ENCODE measurements around the gene GRK3. TPM values are rescaled to one million over a fixed set of nuclear protein-coding genes. Genes with fewer than 3 reads are reported as not detected.

GRK3 gene
- total and polyA plus RNA-seq, 2 donors from 2014 or later, result 1.6 to 11.5 TPM

DNA sequence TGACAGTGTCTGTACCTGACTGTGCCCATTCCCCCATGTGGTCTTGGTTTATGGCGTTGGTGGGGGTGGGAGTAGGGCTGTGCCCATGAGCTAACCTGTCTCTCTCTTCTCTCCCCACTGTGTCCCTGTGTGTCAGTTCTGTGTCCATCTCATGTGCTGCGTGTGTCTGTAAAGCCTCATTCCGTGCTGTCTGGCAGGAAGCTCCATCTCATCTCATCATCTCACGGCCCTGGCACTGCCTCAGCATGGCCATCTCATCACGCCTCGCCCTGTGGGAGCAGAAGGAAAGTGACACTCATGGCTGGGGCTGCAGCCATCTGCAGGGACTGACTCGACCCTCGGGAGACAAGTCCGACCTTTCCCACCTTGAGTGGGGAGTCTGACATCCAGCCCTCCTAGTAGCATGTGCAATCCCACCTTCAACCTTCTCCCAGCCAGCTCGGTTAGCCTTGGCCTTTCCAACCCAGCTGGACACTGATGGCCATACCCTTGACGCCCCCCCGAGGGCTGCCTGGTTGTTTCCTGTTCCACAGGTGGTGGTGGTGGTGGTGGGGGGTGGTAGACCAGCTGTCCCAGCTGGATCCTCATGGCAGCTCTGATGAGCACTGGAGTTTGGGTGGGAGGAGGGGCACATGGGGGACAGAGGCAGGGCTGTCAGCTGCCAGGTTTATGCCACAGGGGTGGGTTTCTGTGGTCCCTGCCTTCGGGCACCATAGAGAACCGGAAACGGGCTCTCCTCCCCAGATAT is 196.5 kb downstream of the GRK3 start:
- H3K36me3 ChIP-seq (ENCODE audit: control insufficient read depth in 2 of 3, insufficient read depth in 3 of 3, low read length in 3 of 3), result no peaks in the 10 kb centered on the region
- no peaks in the 10 kb centered on the region for H3K9me3 ChIP-seq (ENCODE audit: control insufficient read depth in 2 of 3, insufficient read depth in 1 of 3, low read length in 3 of 3)
- H3K4me1 ChIP-seq (ENCODE audit: control insufficient read depth in 2 of 3, insufficient read depth in 2 of 3, low read depth in 1 of 3, low read length in 3 of 3), result no peaks in the 10 kb centered on the region
- no peak overlapping the region for H3K9ac ChIP-seq (ENCODE audit: low read length in 3 of 3)
- no peaks in the 10 kb centered on the region for H3K27me3 ChIP-seq (ENCODE audit: control insufficient read depth, insufficient read depth, low read length)
- FAIRE-seq (no peak), DNase-seq (no peak)
- H3K4me3 ChIP-seq (ENCODE audit: low read length in 3 of 3), result no peak overlapping the region
- intact Hi-C loops (cut with DNase I), result no loop called here
- no peak overlapping the region for H3K27ac ChIP-seq (ENCODE audit: low read depth in 2 of 2, low read length in 2 of 2)
- TF ChIP-seq, protein P1, sequence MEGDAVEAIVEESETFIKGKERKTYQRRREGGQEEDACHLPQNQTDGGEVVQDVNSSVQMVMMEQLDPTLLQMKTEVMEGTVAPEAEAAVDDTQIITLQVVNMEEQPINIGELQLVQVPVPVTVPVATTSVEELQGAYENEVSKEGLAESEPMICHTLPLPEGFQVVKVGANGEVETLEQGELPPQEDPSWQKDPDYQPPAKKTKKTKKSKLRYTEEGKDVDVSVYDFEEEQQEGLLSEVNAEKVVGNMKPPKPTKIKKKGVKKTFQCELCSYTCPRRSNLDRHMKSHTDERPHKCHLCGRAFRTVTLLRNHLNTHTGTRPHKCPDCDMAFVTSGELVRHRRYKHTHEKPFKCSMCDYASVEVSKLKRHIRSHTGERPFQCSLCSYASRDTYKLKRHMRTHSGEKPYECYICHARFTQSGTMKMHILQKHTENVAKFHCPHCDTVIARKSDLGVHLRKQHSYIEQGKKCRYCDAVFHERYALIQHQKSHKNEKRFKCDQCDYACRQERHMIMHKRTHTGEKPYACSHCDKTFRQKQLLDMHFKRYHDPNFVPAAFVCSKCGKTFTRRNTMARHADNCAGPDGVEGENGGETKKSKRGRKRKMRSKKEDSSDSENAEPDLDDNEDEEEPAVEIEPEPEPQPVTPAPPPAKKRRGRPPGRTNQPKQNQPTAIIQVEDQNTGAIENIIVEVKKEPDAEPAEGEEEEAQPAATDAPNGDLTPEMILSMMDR (IDR thresholded peaks at IDR 0.05; ENCODE audit: borderline replicate concordance, extremely low read depth, insufficient read depth), result no peak

DNA sequence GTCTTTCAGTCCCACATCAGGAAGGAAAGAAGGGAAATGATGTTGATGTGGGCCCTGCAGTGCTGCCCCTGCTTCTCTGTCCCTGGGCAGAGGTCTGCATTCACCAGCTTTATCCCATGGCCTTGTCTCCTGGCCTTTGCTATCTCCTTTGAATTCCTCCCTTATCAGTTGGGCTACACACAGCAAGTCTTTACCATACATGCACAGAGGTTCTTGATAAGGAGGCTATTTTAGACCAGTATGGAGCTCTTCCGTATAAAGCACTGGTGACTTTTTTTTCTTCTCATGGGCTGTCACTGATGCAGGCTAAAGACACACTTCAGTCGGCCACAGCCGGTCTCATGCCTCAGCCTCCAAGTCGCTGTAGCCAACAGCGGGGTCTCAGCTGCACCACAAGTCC is 197.7 kb downstream of the GRK3 start:
- intact Hi-C loops (cut with DNase I), result no loop called here
- H3K4me3 ChIP-seq (ENCODE audit: low read length in 3 of 3), result no peak overlapping the region

DNA sequence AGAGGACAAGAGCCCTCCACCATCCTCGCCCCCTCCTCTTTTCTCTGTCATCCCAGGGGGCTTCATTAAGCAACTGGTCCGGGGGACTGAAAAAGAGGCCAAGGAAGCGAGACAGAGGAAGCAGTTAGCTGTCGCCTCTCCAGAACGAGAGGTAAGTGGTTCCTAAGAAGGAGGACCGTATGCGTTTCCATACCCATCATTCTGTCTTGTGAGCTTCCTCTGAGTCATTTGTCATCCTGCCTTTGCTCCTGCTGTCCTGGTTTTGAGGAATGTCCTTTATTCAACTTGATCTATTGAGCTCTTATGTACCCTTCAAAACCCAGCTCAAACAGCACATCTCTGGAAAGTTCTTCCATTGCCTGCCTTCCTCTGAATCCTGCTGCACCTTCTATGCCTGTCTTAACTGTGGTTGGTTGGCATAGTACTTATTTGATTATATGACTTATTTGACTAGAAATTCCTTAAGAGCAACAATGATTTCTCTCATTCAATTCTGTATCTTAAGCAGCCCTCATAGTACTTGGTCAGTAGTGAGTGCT is 198.8 kb downstream of the GRK3 start:
- no peak for DNase-seq
- Histone ChIP-seq H3K36me3 (ENCODE audit: control insufficient read depth in 2 of 3, insufficient read depth in 3 of 3, low read length in 3 of 3) (no peaks in the 10 kb centered on the region), H3K9me3 (ENCODE audit: control insufficient read depth in 2 of 3, insufficient read depth in 1 of 3, low read length in 3 of 3) (peaks cover 0 to 10% (median 5%) of the 10 kb centered on the region in 3 donors), H3K9ac (ENCODE audit: low read length in 3 of 3) (no peak overlapping the region), H3K27ac (ENCODE audit: low read depth in 2 of 2, low read length in 2 of 2) (no peak overlapping the region), H3K27me3 (ENCODE audit: control insufficient read depth, insufficient read depth, low read length) (no peaks in the 10 kb centered on the region), H3K4me3 (ENCODE audit: low read length in 3 of 3) (no peak overlapping the region), H3K4me1 (ENCODE audit: control insufficient read depth in 2 of 3, insufficient read depth in 2 of 3, low read depth in 1 of 3, low read length in 3 of 3) (no peaks in the 10 kb centered on the region)
- intact Hi-C loops (cut with DNase I), result no loop called here
- TF ChIP-seq, protein P1 (IDR thresholded peaks at IDR 0.05; ENCODE audit: borderline replicate concordance, extremely low read depth, insufficient read depth), result no peak
- no peak for FAIRE-seq

More for the DNA sequence above, 197.7 kb downstream of the GRK3 start:
- H3K27ac ChIP-seq (ENCODE audit: low read depth in 2 of 2, low read length in 2 of 2), result no peak overlapping the region
- FAIRE-seq, result no peak
- H3K9me3 ChIP-seq (ENCODE audit: control insufficient read depth in 2 of 3, insufficient read depth in 1 of 3, low read length in 3 of 3), result peaks cover 0 to 10% (median 5%) of the 10 kb centered on the region in 3 donors
- TF ChIP-seq, protein P1 (IDR thresholded peaks at IDR 0.05; ENCODE audit: borderline replicate concordance, extremely low read depth, insufficient read depth), result no peak
- no peaks in the 10 kb centered on the region for H3K4me1 ChIP-seq (ENCODE audit: control insufficient read depth in 2 of 3, insufficient read depth in 2 of 3, low read depth in 1 of 3, low read length in 3 of 3)
- no peak for DNase-seq
- H3K27me3 ChIP-seq (ENCODE audit: control insufficient read depth, insufficient read depth, low read length), result no peaks in the 10 kb centered on the region
- H3K36me3 ChIP-seq (ENCODE audit: control insufficient read depth in 2 of 3, insufficient read depth in 3 of 3, low read length in 3 of 3), result no peaks in the 10 kb centered on the region
- H3K9ac ChIP-seq (ENCODE audit: low read length in 3 of 3), result no peak overlapping the region
